ENCODE data around the gene OGFOD2.

The OGFOD2 gene

GRCh38 chr12:122988036-122988435 lies 13.0 kb downstream of the OGFOD2 start:
- ATAC-seq, result no peak
- TF ChIP-seq RARB (CRISPR knock-in tag; IDR thresholded peaks at IDR 0.05) (no peak), GLIS3 (CRISPR knock-in tag; IDR thresholded peaks at IDR 0.05) (no peak), ESRRG (CRISPR knock-in tag; IDR thresholded peaks at IDR 0.05) (no peak), ZNF8 (CRISPR knock-in tag; IDR thresholded peaks at IDR 0.05) (no peak), TOX (CRISPR knock-in tag; IDR thresholded peaks at IDR 0.05; ENCODE audit: borderline replicate concordance) (no peak), TSHZ2 (CRISPR knock-in tag; IDR thresholded peaks at IDR 0.05) (no peak), ZNF70 (CRISPR knock-in tag; IDR thresholded peaks at IDR 0.05) (no peak), ARNTL (CRISPR knock-in tag; IDR thresholded peaks at IDR 0.05; ENCODE audit: borderline replicate concordance, low read depth) (no peak), POU6F1 (CRISPR knock-in tag; IDR thresholded peaks at IDR 0.05; ENCODE audit: borderline replicate concordance, low read depth) (no peak), ZNF565 (CRISPR knock-in tag; conservative IDR thresholded peaks at IDR 0.05; ENCODE audit: low read depth) (no peak), CSRNP3 (CRISPR knock-in tag; IDR thresholded peaks at IDR 0.05) (no peak), OSR1 (CRISPR knock-in tag; IDR thresholded peaks at IDR 0.05) (no peak), CSDC2 (CRISPR knock-in tag; IDR thresholded peaks at IDR 0.05) (no peak), BACH2 (CRISPR knock-in tag; IDR thresholded peaks at IDR 0.05; ENCODE audit: borderline replicate concordance) (no peak), ZC3H10 (CRISPR knock-in tag; IDR thresholded peaks at IDR 0.05) (no peak), CREB5 (CRISPR knock-in tag; IDR thresholded peaks at IDR 0.05; ENCODE audit: low read depth) (no peak), ISL1 (CRISPR knock-in tag; IDR thresholded peaks at IDR 0.05) (no peak), ZFP30 (CRISPR knock-in tag; IDR thresholded peaks at IDR 0.05) (no peak)

GRCh38 chr12:122988612-122989212 lies 13.7 kb downstream of the OGFOD2 start:
- TF ChIP-seq PATZ1 (CRISPR knock-in tag; IDR thresholded peaks at IDR 0.05; ENCODE audit: borderline replicate concordance) (no peak), PPARA (CRISPR knock-in tag; IDR thresholded peaks at IDR 0.05; ENCODE audit: borderline replicate concordance) (no peak)
- ATAC-seq, result no peak

GRCh38 chr12:122989225-122989839 lies 14.3 kb downstream of the OGFOD2 start:
- ATAC-seq, result no peak
- TF ChIP-seq ZFP30 (CRISPR knock-in tag; IDR thresholded peaks at IDR 0.05), result no peak
- no peak for TF ChIP-seq ZNF565 (CRISPR knock-in tag; conservative IDR thresholded peaks at IDR 0.05; ENCODE audit: low read depth)
- no peak for TF ChIP-seq BACH2 (CRISPR knock-in tag; IDR thresholded peaks at IDR 0.05; ENCODE audit: borderline replicate concordance)
- no peak for TF ChIP-seq ESRRG (CRISPR knock-in tag; IDR thresholded peaks at IDR 0.05)
- no peak for TF ChIP-seq ZC3H10 (CRISPR knock-in tag; IDR thresholded peaks at IDR 0.05)
- TF ChIP-seq SNAI2 (CRISPR knock-in tag; IDR thresholded peaks at IDR 0.05), result no peak
- TF ChIP-seq RARB (CRISPR knock-in tag; IDR thresholded peaks at IDR 0.05), result no peak
- no peak for TF ChIP-seq CSRNP3 (CRISPR knock-in tag; IDR thresholded peaks at IDR 0.05)
- no peak for TF ChIP-seq ZNF8 (CRISPR knock-in tag; IDR thresholded peaks at IDR 0.05)
- TF ChIP-seq TCF4 (CRISPR knock-in tag; IDR thresholded peaks at IDR 0.05; ENCODE audit: borderline replicate concordance), result no peak
- TF ChIP-seq CREB5 (CRISPR knock-in tag; IDR thresholded peaks at IDR 0.05; ENCODE audit: low read depth), result no peak
